Ecto neural progenitor cell (in vitro differentiated cells): ENCODE results near the gene ADAM33.
A peak's percentile ranks its signal among the peaks of the same experiment; 100 is the strongest.

Experiments
- DNase-seq: peaks from one replicate; pipeline ENCODE4 v3.0.0-alpha.2; 2018; ENCODE audit warnings: low spot score

The ADAM33 gene

GRCh38 chr20:3663858-3664257 lies 18.0 kb downstream of the ADAM33 start:
- no peak for DNase-seq

DNA sequence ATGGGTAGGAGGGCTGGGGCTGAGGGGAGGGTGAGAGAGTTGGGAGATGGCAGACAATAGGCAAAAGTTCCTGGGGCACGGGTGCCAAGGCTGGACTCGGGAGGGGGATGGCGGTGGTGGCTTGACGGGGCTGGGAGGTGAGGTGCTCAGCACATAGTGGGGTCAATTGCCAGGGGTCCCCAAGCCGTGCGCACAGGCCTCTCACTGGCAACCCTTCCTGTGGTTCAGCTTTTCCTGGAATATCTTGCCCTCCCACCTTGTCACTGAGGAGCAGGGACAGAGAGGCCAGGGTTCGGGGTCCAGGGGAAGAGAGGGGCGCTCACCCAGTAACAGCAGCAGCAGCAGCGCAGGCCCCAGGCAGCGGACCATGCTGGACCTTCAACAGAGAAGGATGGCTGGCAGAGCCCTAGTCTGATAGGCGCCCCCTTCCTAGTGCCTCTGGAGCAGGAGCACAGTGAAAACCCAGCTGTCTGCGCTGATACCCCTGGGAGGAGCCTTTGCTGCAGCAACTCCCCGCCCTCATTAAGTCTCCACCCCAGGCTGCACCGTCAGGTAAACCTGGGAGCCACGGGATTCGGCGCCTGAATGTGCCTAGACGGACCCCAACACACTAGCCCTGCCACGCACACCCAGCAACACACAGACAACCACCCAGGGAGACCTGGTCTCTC lies 18.6 kb downstream of the ADAM33 start, which contains the start of gene GFRA4:
Gene GFRA4, minus strand, starts transcription at position 369 of the 671 bp plus-strand sequence. Its CDS starts 0 bp downstream, at position 369.
- DNase-seq, result no peak

- peak; percentile 30 for DNase-seq
Measured at GRCh38 chr20:3661814-3662665, 19.8 kb downstream of the ADAM33 start.

GRCh38 chr20:3661060-3661813 lies 20.6 kb downstream of the ADAM33 start:
- peak; percentile 32 for DNase-seq

DNA sequence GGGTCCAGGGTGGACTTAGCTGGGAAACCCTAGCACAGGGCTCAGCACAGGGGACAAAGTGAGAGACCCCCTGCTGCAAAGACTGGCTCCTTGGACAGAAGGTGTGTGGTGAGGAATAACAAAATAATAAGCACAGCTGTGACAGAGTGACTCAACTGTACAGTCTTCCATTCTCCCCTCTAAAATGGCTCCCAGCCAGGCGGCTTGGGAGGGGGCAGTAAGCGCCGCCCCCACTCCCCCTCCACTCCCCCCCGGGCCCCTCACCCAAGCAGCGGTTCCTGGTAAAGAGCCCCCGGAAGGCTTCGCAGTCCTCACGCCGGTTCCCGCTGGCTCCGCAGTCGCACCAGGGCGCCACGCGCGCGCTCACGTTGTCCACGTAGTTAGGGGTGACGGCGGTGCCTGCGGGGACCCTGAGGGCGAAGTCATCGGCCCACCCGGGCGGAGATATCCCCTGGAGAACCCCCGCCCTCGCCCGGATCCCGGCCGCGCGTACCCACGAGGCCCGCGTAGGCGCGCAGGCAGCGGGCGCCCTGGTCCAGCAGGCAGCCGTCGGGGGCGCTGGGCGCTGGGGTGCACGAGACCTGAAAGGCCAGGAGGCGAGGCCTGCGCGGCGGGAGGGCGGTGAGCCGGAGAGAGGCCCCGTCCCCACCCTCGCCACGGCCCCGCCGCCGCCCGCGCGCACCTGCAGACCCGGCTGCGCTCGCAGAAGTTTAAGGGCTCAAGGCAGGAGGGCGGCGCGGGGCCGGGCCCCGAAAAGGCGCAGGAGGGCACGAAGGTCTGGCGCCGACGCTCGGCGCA lies 21.3 kb downstream of the ADAM33 start:
- DNase-seq, result peak; percentile 36

DNA sequence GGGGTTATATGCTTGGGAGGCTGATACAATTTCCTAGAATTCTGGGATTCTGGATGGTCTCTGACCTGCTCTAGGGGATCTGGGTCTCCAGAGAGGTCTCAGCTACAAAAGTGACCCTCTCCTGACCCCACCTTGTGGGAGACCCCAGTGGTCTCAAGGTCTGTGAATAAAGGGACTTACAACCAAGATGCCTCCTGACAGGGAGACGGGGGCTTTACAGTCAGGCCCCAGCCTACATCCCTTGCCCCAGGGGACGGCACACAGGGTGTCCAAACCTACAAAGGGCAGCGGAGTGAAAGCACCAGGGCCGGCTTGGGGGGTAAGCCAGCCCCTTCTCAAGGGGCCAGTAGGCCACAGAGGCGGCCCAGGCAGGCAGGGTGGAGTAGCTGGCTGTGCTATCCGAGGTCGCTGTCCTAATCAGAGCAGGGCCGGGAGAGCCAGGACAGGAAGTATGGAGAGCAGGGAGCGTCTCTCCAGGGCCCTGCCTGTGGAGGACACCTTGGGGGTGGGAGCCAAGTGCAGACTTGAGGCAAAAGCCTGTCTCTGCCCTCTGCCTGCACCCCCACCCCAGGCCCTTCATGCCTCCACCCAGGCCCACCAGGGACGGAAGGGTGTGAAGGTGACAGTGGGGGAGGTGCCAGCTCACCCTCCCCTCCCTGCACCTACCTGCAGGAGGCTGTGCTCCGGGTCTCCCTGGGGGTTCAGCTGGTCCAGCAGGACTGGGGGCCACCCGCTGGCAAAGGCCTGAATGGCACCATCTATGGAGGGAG lies 22.1 kb downstream of the ADAM33 start:
- peak; percentile 40 for DNase-seq

DNA sequence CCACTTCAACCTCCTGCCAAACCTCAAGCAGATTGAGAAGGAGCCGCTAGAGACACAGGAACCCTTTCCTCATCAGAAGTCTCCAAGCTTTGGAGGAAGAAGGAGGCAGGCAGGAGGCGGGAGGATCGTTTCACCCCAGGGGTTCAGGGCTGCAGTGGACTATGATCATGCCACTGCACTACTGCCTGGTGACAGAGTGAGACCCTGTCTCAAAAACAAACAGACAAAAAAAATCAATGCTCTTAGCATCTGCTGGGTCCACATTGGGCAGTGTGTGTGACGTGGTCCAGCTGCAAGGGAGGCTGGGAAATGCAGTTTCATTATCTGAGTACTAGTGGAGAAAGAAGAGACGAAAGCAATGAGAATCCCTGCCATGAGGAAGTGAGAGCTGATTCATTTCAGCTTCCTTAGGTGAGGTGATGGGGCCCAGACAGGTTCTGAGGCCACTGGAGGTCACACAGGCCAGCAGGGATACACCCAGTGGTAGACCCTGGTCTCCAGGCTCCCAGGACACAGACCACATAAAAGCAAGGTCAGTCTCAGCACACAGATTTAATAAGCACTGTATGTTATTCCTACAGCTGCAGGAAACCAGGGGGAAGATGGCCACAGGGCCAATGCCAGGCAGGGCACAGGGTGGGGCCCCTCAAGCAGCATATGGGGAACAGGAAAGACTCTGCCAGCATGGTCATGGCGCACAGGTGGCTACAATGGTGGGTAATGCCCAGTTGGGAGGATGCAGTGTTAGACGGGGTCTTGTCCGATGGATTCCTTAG lies 22.9 kb downstream of the ADAM33 start:
- no peak for DNase-seq

DNA sequence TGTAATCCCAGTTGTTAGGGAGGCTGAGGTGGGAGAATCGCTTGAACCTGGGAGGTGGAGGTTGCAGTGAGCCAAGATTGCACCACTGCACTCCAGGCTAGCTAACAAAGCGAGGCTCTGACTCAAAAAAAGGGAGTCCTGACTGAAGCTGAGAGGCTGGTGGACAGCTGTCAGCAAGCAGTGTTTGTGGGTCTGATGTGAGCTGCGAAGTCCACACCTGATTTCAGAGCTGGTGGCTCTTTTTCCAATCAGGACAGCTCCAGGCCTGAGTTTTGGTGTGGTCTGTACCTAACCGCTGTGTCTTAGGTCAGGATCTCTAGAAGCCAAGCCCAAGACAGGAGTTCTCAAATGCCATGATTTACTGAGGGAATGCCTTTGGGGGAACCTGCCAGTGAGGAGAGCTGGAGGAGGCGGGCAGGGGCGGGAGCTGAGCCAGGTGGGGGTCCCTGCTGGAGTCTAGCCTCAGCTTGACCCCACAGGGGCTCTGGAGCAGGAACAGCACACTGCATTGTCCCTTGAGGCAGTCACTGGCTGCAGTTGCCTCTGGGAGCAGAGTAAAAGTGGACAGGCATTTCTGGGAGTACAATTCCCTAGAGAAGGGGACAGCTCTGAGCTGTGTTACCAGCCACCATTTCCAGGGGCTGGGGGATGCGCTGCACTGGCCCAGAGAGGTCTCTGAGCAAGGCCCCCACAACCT lies 23.6 kb downstream of the ADAM33 start:
- DNase-seq, result no peak

GRCh38 chr20:3655131-3655405 lies 26.7 kb downstream of the ADAM33 start:
- no peak for DNase-seq

- no peak for DNase-seq
Measured at GRCh38 chr20:3654326-3655130, 27.3 kb downstream of the ADAM33 start.

DNA sequence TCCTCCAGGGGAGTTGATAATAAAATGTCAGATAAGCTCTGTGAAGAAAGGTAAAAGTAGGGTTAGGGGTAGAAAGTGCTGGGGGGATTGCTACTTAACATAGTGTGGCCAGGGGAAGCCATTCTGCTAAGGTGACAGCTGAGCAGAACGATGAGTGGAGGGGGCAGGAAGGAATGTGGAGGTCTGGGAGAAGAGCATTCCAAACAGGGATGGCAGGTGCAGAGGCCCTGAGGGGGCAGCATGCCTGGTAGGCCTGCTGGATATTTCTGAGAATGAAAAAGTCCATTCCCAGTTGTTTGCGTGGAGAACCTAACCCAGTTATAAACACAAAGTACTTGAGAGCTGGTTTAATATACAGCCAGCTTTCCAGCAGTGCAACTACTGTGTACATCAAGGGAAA lies 27.9 kb downstream of the ADAM33 start:
- no peak for DNase-seq

DNA sequence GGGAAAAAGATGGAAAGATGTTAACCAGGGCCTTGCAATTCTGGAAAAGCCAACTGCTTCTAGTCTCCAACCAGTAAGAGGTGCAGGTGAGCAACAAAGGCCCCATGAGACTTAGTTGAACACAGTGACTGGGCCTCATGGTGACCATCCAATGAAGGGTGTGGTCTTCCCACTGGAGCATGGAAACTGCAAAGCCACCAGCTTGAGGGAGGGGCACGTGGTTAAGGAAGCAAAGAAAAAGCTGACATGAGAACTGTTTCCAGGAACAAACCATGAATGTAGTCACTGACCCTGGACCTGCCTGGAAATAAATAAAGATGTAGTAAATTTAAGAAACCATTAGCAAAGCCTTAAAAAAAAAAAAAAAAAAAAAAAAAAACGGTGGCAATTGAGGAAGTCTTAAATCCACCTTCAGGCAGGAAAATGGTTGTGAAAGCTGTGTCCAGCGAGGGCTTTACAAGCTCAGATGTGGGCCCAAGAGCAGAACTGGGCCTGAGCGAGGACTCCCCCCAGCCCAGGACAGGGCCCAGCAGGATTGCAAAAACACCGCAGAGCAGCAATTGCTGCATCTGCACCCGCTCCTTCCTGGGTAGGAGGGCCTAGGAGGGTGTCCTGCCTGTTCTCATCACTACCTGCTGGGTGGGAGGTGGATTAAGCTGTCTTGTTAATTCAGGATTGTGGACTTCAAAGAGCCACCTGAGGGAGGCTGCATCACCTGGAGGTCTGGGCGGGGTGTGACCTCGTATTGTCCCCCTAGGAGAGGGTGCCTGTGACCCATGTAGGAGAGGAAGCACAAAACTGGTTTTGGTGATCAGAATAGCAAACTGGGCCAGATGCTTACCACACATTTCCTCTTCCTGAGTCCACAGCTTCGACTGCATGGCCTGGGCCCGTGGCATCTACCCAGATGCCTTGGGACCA lies 28.9 kb downstream of the ADAM33 start:
- DNase-seq, result no peak

DNA sequence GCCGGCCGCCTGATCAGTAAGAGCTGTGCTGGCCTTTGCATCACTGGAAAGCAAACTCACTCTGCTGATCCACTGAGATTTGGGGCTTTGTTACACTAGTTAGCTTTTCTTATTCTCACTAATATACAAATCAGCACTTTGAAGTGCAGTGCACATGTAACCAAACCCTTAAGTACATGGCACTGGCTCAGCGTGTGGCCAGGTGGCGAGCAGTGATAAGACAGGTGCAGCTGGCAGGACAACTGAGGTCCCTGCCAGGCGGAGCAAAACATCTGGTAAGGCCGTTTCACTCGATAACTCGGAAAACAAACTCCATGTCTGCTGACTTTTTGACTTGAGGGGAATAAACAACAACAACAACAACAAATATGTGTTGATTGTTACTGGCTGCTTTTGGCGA lies 29.6 kb downstream of the ADAM33 start:
- no peak for DNase-seq

GRCh38 chr20:3651204-3651962 lies 30.4 kb downstream of the ADAM33 start:
- DNase-seq, result no peak

GRCh38 chr20:3648951-3649350 lies 32.9 kb downstream of the ADAM33 start:
- DNase-seq, result no peak

- no peak for DNase-seq
Measured at GRCh38 chr20:3647473-3647872, 34.3 kb downstream of the ADAM33 start.

DNA sequence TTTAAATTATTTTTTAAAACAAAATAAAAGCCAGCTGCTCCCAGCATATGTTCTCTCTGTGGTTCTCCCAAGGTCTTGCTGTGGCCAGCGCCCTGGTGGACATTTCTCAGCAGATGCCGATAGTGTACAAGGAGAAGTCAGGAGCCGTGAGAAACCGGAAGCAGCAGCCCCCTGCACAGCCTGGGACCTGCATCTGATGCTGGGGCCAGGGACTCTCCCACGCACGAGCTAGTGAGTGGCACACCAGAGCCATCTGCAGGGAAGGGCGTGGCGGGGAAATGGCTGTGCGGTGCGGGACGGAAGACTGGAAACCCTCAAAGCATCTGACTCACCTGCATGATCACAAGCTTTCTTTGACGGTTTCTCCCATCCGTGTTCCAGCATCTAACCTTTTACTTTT lies 35.2 kb downstream of the ADAM33 start:
- DNase-seq, result no peak
